NCI-H2107 (cell line): ENCODE data around the gene SPSB2.
A peak's percentile ranks its signal among the peaks of the same experiment; 100 is the strongest.

ENCODE experiments used
- DNase-seq: peaks from one replicate; lab custom pipeline; 2025; lab: John Stamatoyannopoulos, UW

SPSB2 gene

GRCh38 chr12:6851921-6852650, 21.0 kb downstream of the SPSB2 start, which contains the start of gene USP5:
TSS of gene USP5 (plus strand) at chr12:6852150. CDS start at chr12:6852180, 30 bp downstream.
- peak; percentile 98 for DNase-seq

- DNase-seq: peak; percentile 95
Observed at GRCh38 chr12:6851153-6851920, 21.8 kb downstream of the SPSB2 start, which contains the start of gene CDCA3. TSS of gene CDCA3 (minus strand) at chr12:6851286. CDS start at chr12:6850952, 334 bp downstream.

- DNase-seq: no peak
Observed at GRCh38 chr12:6850796-6851152, 22.3 kb downstream of the SPSB2 start.

- DNase-seq: no peak
Observed at GRCh38 chr12:6849976-6850560, 23.0 kb downstream of the SPSB2 start.

GRCh38 chr12:6849427-6849826, 23.7 kb downstream of the SPSB2 start:
- DNase-seq: no peak

- no peak for DNase-seq
Observed at GRCh38 chr12:6847676-6848075, 25.4 kb downstream of the SPSB2 start.

- no peak for DNase-seq
Observed at GRCh38 chr12:6846316-6846869, 26.7 kb downstream of the SPSB2 start.

- no peak for DNase-seq
Observed at GRCh38 chr12:6845395-6845794, 27.7 kb downstream of the SPSB2 start.

GRCh38 chr12:6843118-6843902, 29.8 kb downstream of the SPSB2 start:
- DNase-seq: no peak

- no peak for DNase-seq
Observed at GRCh38 chr12:6842075-6842474, 31.0 kb downstream of the SPSB2 start.

- DNase-seq: no peak
Observed at GRCh38 chr12:6840761-6841515, 32.2 kb downstream of the SPSB2 start, which contains the start of gene GNB3. TSS of gene GNB3 (plus strand) at chr12:6840925. CDS start at chr12:6841288, 363 bp downstream.

GRCh38 chr12:6840330-6840729, 32.8 kb downstream of the SPSB2 start:
- DNase-seq: no peak

- peak; percentile 64 for DNase-seq
Observed at GRCh38 chr12:6839482-6840201, 33.5 kb downstream of the SPSB2 start.

GRCh38 chr12:6838854-6839253, 34.2 kb downstream of the SPSB2 start:
- no peak for DNase-seq

GRCh38 chr12:6837370-6838060, 35.6 kb downstream of the SPSB2 start:
- DNase-seq: no peak

- DNase-seq: no peak
Observed at GRCh38 chr12:6836851-6837250, 36.3 kb downstream of the SPSB2 start.

GRCh38 chr12:6834873-6835272, 38.2 kb downstream of the SPSB2 start:
- no peak for DNase-seq

- DNase-seq: no peak
Observed at GRCh38 chr12:6834254-6834653, 38.8 kb downstream of the SPSB2 start.

GRCh38 chr12:6833189-6833890, 39.8 kb downstream of the SPSB2 start:
- no peak for DNase-seq
